GM10266 (cell line): Measurements from ENCODE around the gene GPRC5D.

Experiments
- DNase-seq: peaks from one replicate; pipeline ENCODE4 v3.0.0; 2012; ENCODE audit errors: extremely low spot score
- TF ChIP-seq, protein P1 (sequence below): IDR thresholded peaks from 2 replicates; pipeline ENCODE4 v1.5.1; 2012; ENCODE audit warnings: mild to moderate bottlenecking, low read depth; ENCODE audit not compliant: control insufficient read depth, insufficient read depth; ENCODE audit errors: missing control alignments

Gene GPRC5D

DNA sequence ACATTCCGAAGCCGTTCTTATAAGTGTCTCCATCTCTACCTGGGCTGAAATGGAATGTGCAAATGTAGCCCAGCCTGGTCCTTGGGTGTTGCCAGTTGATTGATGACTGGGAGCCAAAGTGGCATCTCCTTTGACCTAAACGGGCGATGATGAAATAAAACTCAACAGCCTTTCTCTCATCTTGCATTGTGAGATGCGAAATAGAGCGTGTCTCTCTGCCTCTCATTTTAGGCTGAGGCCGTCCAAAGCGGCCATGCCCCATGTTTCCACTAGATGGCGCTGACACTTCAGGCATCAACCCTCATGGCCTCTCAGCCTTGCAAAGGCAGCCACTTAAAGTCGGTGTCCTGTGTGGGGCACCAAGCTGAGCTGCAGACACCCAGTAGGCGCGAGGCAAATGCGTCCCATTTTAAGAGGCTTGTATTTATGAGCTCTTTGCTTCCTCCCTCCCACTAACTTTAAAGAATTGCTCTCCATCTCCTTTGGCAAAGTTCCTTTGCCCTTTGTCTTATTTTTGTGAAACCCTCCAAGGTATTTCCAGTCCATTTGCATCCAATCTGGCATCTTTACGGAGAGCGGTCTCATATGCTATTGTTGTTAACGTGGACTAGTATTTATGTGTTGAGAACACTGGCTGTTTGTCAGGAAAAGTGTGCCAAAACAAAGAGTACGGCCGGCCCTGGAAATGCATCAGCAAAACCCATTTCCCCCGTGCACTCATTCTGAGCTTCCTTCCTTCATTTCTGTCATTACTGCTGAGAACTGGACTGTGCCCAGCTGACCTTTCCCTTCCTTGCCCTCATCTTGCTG is 35.6 kb downstream of the GPRC5D start:
- DNase-seq, result peak; percentile 67
- TF ChIP-seq, protein P1, sequence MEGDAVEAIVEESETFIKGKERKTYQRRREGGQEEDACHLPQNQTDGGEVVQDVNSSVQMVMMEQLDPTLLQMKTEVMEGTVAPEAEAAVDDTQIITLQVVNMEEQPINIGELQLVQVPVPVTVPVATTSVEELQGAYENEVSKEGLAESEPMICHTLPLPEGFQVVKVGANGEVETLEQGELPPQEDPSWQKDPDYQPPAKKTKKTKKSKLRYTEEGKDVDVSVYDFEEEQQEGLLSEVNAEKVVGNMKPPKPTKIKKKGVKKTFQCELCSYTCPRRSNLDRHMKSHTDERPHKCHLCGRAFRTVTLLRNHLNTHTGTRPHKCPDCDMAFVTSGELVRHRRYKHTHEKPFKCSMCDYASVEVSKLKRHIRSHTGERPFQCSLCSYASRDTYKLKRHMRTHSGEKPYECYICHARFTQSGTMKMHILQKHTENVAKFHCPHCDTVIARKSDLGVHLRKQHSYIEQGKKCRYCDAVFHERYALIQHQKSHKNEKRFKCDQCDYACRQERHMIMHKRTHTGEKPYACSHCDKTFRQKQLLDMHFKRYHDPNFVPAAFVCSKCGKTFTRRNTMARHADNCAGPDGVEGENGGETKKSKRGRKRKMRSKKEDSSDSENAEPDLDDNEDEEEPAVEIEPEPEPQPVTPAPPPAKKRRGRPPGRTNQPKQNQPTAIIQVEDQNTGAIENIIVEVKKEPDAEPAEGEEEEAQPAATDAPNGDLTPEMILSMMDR, result peak; percentile 99

DNA sequence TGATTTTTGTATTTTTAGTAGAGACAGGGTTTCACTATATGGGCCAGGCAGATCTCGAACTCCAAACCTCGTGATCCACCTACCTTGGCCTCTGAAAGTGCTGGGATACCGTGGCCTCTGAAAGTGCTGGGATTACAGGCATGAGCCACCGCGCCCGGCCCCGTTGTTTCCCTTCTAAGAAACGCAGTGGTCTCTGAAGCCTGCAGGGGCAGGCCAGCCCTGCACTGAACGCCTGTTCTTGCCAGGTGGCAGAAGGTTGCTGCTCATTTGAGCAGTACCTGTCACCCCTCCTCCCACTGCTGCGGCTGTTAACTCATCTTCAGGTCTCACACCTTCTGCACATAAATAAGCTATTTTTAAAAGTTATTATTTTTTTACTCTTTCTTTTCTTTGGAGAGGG is 36.3 kb downstream of the GPRC5D start:
- TF ChIP-seq, protein P1, result no peak
- no peak for DNase-seq

DNA sequence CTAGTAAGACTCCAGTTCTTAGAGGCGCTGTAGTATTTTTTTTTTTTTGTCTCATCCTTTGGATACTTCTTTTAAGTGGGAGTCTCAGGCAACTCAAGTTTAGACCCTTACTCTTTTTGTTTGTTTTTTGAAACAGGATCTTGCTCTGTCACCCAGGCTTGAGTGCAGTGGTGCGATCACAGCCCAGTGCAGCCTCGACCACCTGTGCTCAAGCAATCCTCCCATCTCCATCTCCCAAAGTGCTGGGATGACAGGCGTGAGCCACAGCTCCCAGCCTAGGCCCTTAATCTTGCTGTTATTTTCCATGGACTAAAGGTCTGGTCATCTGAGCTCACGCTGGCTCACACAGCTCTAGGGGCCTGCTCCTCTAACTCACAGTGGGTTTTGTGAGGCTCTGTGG is 39.3 kb downstream of the GPRC5D start:
- TF ChIP-seq, protein P1, result no peak
- DNase-seq, result no peak

DNA sequence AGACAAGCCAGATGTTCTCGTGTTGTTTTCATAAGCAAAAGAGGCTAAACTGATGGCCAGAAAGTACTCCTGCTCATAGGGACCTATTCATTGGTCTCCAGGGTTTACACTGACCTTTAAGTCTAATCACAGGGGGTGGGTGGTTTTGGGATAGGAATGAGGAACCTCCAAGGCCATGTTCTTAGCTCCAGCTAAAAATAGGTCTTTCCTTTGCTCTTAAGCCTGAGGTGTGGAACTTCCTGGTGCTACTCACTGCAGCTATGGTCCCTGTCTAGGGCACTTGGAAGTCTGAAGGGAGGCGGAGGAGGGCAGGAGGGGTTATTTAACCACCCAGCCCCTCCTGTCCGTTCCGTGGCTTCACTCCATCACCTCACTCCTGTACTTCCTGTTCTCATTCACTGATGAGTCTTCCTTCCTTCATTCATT is 42.0 kb downstream of the GPRC5D start:
- DNase-seq, result no peak
- TF ChIP-seq, protein P1, result no peak

DNA sequence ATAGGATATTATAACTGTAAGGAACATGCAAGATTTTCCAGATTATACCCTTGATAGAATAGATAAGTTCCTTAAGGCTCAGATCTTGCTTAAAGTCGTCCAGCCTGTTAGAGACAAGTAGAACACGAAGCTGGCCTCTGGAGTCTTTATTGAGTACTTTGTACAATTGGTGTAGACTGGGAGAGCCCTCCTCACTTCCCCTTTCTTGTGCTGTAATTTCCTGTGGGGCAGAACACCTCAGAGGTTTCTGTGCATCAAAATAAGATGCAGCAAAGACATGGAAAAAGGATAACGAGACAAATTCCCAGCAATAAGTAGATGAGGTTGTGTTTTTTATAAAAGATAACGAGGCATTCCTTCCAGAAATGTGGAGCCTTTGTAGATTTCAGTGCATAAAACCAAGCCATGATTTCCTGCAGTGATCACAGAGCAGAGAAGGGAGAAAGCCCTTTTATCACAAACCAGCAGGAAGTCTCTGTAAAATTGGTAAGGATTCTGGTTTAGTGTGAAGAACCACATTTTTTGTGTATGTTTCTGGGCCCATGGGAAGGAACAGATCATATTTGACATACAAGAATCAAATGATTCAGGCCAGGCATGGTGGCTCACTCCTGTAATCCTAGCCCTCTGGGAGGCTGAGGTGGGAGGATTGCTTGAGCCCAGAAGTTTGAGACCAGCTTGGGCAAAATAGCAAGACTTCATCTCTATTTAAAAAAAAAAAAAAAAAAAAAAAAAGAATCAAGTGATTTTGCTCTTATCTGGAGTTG is 42.6 kb downstream of the GPRC5D start:
- DNase-seq, result peak; percentile 34
- TF ChIP-seq, protein P1, result no peak

DNA sequence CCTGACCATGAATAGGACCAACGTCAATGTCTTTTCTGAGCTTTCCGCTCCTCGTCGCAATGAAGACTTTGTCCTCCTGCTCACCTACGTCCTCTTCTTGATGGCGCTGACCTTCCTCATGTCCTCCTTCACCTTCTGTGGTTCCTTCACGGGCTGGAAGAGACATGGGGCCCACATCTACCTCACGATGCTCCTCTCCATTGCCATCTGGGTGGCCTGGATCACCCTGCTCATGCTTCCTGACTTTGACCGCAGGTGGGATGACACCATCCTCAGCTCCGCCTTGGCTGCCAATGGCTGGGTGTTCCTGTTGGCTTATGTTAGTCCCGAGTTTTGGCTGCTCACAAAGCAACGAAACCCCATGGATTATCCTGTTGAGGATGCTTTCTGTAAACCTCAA is 43.3 kb downstream of the GPRC5D start:
- no peak for DNase-seq
- TF ChIP-seq, protein P1, result no peak

DNA sequence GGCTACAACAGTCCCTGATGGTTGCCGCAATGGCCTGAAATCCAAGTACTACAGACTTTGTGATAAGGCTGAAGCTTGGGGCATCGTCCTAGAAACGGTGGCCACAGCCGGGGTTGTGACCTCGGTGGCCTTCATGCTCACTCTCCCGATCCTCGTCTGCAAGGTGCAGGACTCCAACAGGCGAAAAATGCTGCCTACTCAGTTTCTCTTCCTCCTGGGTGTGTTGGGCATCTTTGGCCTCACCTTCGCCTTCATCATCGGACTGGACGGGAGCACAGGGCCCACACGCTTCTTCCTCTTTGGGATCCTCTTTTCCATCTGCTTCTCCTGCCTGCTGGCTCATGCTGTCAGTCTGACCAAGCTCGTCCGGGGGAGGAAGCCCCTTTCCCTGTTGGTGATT is 43.7 kb downstream of the GPRC5D start:
- no peak for DNase-seq
- TF ChIP-seq, protein P1, result no peak
